Left renal cortex interstitium (tissue), 4 donors: ENCODE measurements around the gene MORN5. TPM values are rescaled to one million over a fixed set of nuclear protein-coding genes. Genes with fewer than 3 reads are reported as not detected.
A peak's percentile ranks its signal among the peaks of the same experiment; 100 is the strongest.

Experiments
- DNase-seq, 4 donors: peaks; one replicate each; pipeline ENCODE4 v3.0.0-alpha.2; 2013; ENCODE audit warnings: low read depth in 4 of 4, low spot score in 2 of 4, missing footprints in 1 of 4
- polyA plus RNA-seq, 4 donors: library from polyadenylated mRNA; unstranded; fragments of 120-200 nt; gene quantifications; one replicate each; pipeline ENCODE4 v1.2.1, GENCODE V29; 2013; ENCODE audit not compliant: insufficient read length in 4 of 4

Gene MORN5
- polyA plus RNA-seq, 4 donors = 2.3 to 2.6 (median 2.3) TPM

DNA sequence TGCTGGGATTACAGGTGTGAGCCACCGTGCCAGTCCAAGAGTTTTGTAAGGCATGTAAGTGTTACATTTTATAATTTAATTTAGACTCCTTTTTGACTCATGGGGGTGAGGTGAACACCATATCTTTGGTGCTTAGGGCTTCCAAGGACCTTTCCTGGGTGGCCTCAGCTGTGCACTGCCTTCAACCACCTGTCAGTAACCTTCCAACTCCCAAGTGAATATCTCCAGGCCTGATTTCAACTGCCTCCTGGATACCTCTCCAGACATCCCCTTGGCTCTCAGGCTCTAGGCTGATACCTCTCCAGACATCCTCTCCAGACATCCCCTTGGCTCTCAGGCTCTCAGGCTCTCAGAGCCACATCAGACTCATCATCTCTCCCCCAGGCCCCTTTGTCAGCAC lies 35.7 kb upstream of the MORN5 start:
- DNase-seq = no peak

DNA sequence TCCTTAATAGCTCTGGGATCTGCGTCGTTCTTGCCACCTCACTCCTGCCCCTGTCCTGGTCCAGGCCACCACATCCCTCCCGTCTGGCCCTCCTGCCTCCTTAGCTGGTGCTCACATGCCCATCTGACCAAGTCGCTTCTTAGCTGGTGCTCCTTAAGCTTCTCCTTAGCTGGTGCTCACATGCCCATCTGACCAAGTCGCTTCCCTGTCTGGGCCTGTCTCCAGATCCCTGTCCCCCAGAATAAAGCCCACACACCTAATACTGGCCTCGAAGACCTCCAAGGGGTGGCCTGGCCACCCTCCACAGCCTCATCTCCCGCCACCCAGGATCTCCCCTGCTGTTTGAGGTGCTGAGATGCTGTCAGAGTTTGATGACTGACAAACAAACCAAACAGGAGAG lies 35.2 kb upstream of the MORN5 start:
- DNase-seq = no peak

DNA sequence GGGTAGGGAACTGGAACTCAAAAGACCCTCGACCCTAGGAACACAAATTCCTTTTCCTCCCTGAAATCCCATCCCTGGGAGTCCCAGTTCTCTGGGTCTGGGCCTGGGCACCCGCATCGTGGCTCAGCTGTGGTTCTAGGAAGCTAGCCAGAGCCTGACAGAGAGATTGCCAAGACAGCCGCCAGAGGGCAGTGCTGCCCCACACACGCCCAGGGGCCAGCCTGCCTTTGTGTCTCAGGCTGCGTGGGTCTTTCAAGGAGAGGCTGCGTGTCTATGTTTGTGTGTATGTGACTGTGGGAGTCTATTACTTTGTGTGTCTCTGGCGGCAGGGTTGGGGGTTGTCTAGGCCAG lies 34.6 kb upstream of the MORN5 start:
- peak in 2 of 4 donors; percentile 37 to 62 for DNase-seq

DNA sequence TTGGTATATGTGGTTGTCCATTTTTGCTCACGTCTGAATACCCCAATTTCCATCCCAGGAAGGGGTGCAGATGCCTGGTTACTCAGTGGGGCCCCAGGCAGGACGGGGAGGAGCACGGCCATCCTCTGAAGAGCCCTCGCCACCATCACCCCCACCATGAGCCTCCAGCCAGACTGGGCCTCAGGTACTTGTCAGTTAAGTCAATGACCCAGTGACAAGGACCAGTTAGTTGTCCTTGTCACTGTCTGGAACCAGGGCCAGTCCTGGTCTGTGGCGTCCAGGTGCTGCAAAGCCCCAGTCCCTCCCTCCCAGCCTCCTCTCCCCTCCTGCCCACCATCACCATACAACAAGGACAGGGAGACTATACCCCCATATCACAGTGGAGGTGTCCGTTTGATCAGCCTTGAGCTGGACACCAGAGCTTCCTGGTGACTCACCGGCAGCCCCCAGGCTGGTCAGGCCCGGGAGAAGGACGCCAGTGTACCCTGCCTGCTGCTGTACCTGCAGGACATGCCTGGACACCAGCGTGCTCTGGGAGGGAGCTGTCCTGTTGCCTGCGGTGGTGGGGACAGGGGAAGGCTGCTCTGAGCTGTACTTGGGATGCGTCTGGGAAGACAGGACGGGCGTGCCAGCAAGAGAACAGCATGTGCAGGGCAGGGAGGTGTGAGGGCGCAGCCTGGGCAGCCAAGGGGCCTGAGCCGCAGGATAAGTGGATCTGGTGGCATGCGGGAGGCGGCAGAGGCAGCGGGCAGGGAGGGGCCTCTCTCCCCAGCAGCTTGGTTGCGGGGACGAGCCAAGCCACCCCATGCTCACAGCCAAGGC lies 34.0 kb upstream of the MORN5 start:
- no peak for DNase-seq

DNA sequence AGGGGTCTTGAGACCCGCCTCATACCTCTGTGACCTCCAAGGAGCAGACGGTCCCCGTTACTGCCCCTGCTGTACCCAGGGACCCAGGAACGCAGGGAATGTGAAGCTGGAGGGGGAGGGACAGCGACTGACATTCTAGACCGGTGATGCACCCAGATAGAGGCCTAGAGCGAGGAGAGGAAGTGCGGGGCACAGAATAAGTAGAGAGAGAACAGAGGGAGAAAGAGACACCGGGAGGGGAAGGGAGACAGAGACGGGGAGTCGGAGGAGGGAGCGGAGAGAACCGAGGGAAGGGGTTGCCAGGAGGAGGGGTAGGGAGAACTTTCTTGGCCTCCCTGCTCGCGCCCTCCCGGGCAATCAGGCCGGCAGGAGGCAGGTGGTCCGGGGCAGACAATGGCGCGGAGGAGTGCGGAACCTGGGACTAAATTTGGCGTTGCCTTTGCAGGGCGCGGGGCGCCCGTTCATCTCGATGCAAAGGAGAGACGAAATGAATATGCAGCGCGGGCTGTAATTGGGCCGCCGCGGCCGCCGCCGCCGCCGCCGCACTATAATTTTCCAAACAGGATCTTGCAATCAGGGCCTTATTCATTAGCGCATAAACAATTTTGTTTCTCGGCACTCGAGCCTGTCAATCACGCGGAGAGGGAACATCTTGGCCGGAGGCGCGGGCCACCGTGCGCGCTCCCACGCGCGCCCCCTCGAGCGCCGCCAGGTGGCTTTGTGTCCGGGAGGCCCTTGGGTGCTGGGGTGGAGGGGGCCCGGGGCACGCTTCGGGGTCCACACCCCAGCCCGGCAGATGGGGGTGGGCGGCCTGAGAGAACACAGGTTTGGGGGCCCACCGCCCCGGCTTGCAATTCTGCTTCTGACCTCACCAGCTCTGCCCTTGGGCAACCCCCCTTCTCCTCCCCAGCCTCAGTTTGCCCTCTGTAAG lies 33.1 kb upstream of the MORN5 start:
- DNase-seq = no peak

DNA sequence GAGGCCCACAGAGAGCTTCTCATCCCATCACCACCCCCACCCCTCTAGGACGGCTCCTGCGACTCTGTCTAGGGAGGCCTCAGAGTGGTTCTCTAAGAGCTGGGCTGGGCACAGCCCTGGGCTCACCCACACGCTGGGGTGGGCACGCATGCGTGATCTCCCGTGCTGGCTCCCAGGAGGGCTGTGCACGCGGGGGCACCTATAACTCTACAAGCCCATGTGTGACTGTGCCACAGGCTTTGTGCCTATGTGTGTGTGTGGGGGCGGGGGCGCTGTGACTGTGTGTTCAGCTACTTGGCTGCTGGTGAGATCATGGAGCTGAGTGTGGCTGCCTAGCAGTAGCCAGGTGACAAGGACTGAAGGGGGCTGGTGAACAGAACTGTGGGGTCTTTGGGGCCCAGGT lies 32.3 kb upstream of the MORN5 start:
- DNase-seq = no peak

DNA sequence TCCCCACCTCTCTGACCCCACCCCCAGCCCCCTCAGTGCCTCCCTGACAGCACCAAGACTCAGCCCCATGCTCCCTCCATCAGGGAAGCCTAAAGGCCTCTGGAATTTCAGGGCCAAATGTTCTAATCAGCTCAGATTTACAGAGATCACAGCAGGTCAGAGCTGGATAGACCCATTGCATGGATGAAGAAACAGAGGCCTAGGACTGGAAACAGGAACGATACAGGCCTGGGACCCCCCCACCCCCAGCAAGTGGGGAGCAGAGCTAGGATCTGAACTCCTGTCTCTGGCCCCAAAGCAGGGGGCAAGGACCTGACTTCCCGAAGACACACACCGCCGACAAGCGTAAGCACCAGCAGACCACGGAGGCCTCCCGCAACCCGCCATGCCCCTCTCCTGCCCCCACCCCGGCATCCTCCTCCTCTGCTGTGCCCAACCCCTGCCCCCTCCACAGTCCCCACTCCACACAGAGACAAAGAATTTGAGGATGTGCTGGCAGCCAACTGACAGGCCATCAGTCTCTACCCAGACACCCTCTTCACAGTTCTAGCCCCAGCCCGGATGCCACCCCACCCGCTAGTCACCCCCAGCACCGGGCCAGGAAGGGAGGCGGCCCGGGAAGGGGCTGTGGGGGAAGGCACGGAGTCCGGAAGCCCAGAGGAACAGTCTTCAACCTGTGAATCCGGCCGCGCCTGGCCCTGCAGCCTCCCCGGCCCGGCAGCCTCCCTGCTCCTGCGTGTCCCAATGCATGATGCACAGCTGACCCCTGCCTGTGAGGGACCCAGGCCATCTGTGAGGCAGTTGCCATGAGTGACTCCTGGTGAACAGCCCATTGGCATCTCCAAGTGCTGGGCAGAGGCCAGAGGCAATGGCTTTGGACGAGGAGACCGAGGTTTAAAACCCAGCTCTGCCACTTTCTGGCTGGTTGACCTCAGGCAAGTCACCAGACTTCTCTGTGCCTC lies 31.4 kb upstream of the MORN5 start:
- no peak for DNase-seq

DNA sequence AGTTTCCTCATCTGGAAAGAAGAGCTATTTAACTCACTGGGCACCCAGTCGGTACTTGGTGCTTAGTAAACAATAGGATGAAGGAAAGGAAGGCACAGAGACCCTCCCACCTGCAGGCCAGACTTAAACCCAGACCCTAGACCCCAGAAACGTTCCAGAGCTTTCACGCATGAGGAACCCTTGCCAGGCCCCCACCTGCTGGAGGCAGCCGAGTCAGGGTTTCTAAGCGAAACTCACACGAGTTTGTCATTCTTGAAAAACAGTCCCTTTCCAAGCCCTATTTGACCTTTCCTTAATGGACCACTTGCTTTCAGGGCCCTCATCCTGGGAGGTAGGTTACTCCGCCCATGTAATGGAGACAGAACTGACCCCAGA lies 30.8 kb upstream of the MORN5 start:
- no peak for DNase-seq

DNA sequence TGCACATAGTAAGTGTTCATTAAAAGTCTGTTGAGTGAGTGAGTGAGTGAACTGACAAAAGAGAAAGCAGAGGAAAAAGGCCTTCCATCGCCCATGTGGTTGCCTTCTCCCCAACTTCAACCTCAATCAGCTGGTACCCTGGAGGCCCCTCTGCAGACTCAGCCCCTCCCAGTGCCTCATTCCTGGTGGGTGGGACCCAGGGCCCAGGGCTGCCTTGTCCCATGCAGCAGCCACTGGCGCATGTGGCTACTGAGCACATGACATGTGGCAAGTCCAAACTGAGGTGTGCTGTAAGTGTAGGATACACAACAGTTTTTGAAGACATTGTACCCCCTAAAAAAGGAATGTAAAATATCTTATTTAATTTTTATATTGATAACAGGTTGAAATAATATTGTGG lies 29.7 kb upstream of the MORN5 start:
- no peak for DNase-seq

DNA sequence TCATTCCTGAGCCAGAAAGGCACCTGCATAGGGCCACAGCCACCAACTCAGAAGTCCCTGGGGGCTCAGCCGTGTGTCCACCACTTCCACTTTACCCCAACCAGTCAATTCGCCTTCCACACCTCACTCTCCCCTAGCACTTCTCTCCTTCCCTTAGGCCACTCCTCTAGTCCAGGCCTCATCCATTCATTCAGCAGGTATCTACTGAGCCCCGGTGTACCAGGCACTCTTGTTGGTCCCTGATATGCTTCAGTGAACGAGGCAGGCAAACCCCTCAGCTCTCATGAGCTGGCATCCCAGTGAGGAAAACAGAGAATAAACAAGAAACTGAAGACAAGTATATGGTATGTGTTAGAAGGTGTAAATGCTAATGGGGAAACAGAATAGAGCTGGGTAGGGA lies 28.9 kb upstream of the MORN5 start:
- DNase-seq = no peak

DNA sequence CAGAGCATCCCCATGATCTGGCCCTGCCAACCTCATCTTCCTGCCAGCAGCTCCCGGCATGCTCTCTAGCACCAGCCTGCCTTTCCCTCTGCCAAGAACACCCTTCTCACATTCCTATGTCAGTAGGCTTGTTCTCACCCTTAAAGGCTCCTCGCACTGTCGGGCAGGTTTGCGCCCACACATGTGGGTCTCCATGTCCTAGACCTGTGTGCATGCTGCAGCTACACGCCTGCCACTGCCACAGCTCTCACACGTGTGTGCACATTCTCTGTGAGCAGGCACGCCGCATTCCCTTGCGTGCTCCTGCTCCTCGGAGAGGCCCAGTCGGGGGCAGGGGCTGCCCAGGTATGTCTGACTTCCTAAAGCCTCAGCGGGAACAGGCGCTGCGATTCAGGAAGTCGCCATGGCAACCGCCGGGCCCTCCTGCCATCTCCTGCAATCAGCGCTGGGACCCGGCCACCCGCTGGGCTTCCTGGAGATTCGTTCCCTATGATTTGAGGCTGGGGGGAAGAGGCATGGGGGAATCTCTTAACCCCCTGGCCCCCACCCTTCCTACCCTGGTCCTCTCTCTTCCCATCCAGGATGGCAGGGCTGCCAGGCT lies 28.2 kb upstream of the MORN5 start:
- peak in 1 of 4 donors; percentile 20 for DNase-seq

DNA sequence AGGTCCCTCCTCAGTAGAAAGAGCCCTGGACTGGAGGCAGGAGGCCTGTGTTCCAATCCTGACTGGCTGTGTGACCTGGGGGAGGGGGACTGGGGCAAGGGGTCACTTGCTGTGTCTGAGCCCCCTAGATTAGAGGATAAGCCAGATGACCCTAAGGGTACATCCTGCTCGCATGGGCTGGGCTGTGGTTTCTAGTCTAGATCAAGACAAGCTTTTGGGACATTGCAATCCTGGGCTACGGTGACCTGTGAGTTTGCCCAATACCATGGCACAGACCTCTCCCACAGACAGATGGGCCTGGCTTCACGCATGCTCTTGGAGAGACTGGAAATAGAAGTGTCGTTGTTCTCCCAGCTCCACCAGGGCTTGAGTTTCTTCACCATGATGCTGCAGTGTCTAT lies 27.2 kb upstream of the MORN5 start:
- no peak for DNase-seq

DNA sequence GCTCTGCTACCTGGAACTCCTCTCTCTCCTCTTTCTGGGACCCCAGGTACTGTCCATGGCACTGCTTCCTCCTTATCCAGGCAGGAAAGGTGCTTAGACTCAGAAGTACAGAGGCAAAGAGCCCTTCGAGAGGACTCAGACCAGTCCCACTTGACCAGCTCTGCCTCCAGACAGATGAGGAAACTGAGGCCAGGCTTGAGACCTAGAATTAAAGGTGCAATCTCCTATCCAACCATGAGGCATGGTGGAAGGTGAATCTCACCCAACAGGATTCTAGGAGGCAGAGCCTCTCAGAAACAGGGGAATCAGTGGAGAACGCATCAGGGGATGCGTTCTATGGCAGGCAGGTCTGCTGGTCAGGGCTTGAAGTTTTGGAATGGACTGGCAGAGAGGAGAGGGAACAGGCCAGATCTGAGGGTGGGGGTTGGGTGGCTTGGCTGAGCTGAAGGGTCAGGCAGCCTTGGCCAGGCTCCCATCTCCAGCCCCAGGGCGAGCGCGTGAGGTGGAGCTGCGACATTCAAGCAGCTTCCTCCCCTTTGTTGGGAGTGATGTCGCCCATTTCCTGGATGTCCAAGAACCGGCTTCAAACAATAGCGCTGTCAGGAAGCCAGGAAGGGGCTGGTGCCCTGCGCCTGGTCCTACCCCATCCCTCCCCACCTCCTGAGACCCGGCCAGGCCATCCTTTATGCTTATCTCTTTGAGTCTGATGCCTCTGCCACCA lies 26.3 kb upstream of the MORN5 start:
- no peak for DNase-seq

DNA sequence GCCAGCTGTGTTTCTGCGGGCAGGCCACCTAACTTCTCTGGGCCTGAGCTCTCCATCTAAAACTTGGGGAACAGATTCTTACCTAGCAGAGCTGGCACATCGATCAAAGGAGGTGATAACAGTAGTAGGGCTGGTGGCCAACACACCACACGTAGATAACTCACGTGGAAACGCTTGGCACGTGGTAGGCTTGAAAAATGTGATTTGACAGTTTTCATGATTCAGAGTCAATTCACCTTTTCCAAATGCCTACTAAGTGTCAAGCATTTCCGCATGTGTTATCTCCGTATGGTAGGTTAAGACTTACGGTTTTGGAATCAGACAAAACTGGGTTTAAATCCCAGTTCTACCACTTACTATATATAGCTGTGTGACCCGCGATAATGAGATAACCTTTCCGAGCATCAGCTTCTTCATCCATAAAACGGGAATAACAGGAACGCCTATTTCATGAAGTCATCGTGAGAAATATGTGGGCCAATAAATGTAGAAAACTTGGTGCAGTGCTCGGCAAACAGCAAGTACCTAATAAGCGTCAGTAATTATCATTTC lies 25.6 kb upstream of the MORN5 start:
- DNase-seq = no peak

DNA sequence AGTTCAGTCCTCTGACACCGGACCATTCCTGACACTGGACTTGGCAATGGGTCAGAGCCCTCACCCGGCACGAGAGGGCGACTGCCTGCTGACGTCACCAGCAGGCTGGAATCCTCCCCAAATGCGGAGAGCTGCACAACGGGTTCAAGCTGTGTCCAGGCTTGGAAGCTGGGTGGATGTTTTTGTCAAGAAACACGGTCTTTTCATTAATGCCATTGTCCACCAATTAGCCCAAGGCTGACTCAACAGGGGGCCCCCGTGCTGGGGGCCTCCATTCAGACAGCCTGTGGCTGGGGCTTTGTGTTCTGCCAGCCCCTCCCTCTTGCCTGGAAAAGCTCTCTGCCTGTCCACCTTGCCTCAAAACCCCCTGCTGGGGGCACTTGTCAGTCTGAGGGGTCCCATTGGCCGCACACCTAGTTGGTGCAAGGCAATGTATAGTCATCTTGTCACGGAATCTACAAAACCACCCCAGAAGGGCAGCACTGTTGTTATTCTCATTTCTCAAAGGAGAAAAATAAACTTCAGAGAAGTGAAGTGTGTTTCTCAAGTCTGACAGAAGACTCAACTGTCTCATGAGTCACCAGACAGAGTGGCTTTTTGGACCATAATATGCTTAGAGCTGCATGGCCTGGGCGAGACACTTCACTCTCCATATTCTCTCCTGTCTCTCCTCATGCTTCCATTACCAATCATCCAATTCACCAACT lies 24.7 kb upstream of the MORN5 start:
- DNase-seq = no peak

DNA sequence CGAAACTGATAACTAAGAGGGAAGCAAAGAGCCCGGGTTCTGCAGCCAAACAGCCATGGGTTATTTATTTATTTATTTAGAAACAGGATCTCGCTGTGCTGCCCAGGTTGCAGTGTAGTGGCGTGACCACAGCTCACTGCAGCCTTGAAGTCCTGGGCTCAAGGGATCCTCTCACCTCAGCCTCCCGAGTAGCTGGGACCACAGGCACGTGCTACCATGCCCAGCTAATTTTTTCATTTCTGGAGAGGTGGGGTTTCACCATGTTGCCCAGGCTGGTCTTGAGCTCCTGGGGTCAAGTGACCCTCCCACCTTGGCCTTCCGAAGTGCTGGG lies 24.2 kb upstream of the MORN5 start:
- DNase-seq = no peak

DNA sequence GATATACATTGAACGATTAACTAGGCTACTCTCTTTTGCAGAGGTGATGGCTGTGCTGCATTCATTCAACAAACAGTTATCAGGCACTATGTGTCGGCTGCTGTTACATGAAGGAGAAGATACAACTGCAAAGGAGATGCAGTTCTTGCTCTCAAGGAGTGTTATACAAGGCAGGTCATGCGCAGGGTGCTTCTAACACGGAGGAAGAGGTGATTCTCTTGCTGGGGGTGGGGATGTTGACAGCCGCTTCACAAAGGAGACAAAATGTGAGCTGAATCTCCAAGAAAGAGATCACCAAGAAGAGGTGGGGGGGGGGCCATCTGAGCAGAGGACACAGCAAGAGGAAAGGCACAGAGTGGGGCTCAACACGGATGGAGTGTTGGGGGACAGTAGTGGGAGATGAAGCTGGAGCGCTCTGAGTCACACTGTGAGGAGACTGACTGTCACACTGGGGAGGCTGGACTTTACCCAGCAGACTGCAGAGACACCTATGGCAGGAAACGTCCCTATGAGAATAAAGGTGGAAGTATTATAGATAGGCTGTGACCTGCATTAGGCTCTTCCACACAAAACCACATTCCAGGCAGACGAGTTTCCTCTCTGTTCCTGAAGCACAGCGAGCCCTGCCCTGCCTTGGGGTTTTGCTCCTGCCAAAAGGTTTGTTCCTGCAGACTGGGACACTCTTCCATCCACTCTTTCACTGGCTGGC lies 21.0 kb upstream of the MORN5 start:
- no peak for DNase-seq
